Stimulated activated CD4-positive, alpha-beta T cell treated with anti-CD3 and anti-CD28 coated beads, Interleukin-15, amount 100 ng/mL, for 24 hours (primary cell): ENCODE results near the gene UGT1A6.
"Not testable (repeated sequence)": the region's sequence is repeated elsewhere in the genome, so short reads cannot be mapped to it uniquely, and the experiment has no call there.

Source experiments
- DNase-seq: peaks from one replicate; pipeline ENCODE4 v3.0.0-alpha.2; 2020

Gene UGT1A6

GRCh38 chr2:233736868-233737653, 44.4 kb downstream of the UGT1A6 start:
- not testable (repeated sequence) for DNase-seq

GRCh38 chr2:233740870-233741269, 48.2 kb downstream of the UGT1A6 start:
- DNase-seq = no peak

GRCh38 chr2:233743464-233744259, 51.0 kb downstream of the UGT1A6 start:
- no peak for DNase-seq

GRCh38 chr2:233745073-233745755, 52.5 kb downstream of the UGT1A6 start:
- DNase-seq = no peak

- not testable (repeated sequence) for DNase-seq
Observed at GRCh38 chr2:233745838-233746237, 53.1 kb downstream of the UGT1A6 start.

GRCh38 chr2:233746475-233747282, 54.0 kb downstream of the UGT1A6 start:
- DNase-seq = no peak

GRCh38 chr2:233747283-233747544, 54.5 kb downstream of the UGT1A6 start:
- no peak for DNase-seq

- DNase-seq = not testable (repeated sequence)
Observed at GRCh38 chr2:233750689-233751088, 58.0 kb downstream of the UGT1A6 start.

GRCh38 chr2:233751212-233752009, 58.7 kb downstream of the UGT1A6 start:
- not testable (repeated sequence) for DNase-seq

- DNase-seq = no peak
Observed at GRCh38 chr2:233754872-233755611, 62.4 kb downstream of the UGT1A6 start.

- DNase-seq = no peak
Observed at GRCh38 chr2:233756429-233757081, 63.9 kb downstream of the UGT1A6 start.

- no peak for DNase-seq
Observed at GRCh38 chr2:233758141-233758540, 65.5 kb downstream of the UGT1A6 start.

GRCh38 chr2:233758849-233759248, 66.2 kb downstream of the UGT1A6 start:
- DNase-seq = no peak

GRCh38 chr2:233760043-233760442, 67.4 kb downstream of the UGT1A6 start, which contains the start of gene UGT1A1:
Gene UGT1A1 (plus strand): TSS chr2:233760270. CDS start chr2:233760288, 18 bp downstream.
- DNase-seq = no peak

GRCh38 chr2:233761040-233761769, 68.5 kb downstream of the UGT1A6 start:
- no peak for DNase-seq

- DNase-seq = no peak
Observed at GRCh38 chr2:233764264-233764663, 71.6 kb downstream of the UGT1A6 start.

- DNase-seq = no peak
Observed at GRCh38 chr2:233764761-233765160, 72.1 kb downstream of the UGT1A6 start.

- no peak for DNase-seq
Observed at GRCh38 chr2:233766416-233766815, 73.7 kb downstream of the UGT1A6 start.

- no peak for DNase-seq
Observed at GRCh38 chr2:233768076-233768475, 75.4 kb downstream of the UGT1A6 start.

GRCh38 chr2:233769260-233769659, 76.6 kb downstream of the UGT1A6 start:
- DNase-seq = no peak
